Left renal pelvis (tissue), 4 donors: ENCODE measurements around the gene SV2A. TPM values are rescaled to one million over a fixed set of nuclear protein-coding genes. Genes with fewer than 3 reads are reported as not detected.

Experiments used
- polyA plus RNA-seq, 4 donors: library from polyadenylated mRNA; unstranded; fragments of 120-200 nt; gene quantifications; one replicate each; pipeline ENCODE4 v1.2.1, GENCODE V29; 2013; ENCODE audit not compliant: insufficient read length in 4 of 4

SV2A gene
- polyA plus RNA-seq, 4 donors = 7.8 to 13.3 (median 8.0) TPM

Other genes starting within 250 kb of the SV2A start
- 1 to 10 TPM; 1.5 to 5.2 (median 1.8) TPM for gene FCGR1A, start 135.2 kb downstream of the SV2A start, polyA plus RNA-seq
- gene BOLA1, start 18.3 kb downstream of the SV2A start, polyA plus RNA-seq = 10 to 100 TPM; 15.8 to 27.7 (median 18.9) TPM
- 10 to 100 TPM; 69.0 to 88.6 (median 80.0) TPM for gene SF3B4, start 10.0 kb upstream of the SV2A start, polyA plus RNA-seq
- 10 to 100 TPM; 27.8 to 34.3 (median 32.4) TPM for gene MTMR11, start 19.0 kb upstream of the SV2A start, polyA plus RNA-seq
- 10 to 100 TPM; 17.7 to 21.7 (median 18.8) TPM for gene OTUD7B, start 92.9 kb upstream of the SV2A start, polyA plus RNA-seq
- gene VPS45, start 149.9 kb upstream of the SV2A start, polyA plus RNA-seq = 10 to 100 TPM; 64.1 to 83.9 (median 67.2) TPM
- 10 to 100 TPM; 42.5 to 67.2 (median 57.4) TPM for gene PLEKHO1, start 232.1 kb upstream of the SV2A start, polyA plus RNA-seq